Stimulated activated CD8-positive, alpha-beta memory T cell treated with anti-CD3 and anti-CD28 coated beads, Interleukin-7, amount 100 ng/mL, for 24 hours (primary cell): ENCODE results near the gene SYNDIG1.

Experiments used
- DNase-seq: peaks from one replicate; pipeline ENCODE4 v3.0.0-alpha.2; 2020; ENCODE audit warnings: low read depth

The SYNDIG1 gene

DNA sequence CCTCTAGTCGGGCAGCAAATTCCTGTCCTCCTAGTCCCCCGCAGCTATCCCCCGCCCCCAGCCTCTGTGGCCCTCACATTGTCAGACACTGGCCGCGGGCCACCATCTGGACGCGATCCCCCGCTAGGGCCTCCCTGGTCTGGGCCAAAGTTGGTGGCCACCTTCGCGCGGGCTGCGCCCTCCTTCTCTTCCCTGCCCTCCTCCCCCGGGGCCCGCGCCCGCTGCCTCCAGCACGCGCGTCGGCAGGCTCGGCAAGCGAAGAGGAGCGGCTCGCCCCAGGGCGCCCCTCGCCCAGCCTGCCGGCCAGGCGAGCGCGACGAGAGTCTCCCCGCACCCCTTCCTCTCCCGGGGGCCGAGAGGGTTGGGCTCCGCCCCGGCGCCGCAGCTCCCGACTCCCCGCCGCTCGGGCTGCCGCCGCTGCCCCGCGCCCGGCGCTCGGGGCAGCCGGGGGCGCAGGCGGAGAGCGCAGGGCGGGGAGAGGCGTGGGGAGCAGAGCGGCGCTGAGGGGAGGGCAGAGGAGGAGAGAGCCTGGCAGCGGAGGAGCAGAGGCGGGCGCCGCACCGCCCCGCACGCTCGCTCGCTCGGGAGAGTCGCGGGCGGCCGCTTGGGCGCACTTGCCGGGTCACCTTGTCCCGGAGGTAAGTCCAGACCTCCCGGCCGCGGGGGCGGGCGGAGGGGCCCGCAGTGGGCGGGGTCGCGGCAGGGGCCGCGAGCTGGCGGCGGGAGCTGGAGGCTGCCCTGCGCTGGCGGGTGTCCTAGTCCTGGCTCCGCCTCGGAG, at the start of gene SYNDIG1:
Gene SYNDIG1, plus strand, starts transcription at position 514 of the 778 bp plus-strand sequence. CDS start 73,469 bp downstream, outside the sequence.
- no peak for DNase-seq

DNA sequence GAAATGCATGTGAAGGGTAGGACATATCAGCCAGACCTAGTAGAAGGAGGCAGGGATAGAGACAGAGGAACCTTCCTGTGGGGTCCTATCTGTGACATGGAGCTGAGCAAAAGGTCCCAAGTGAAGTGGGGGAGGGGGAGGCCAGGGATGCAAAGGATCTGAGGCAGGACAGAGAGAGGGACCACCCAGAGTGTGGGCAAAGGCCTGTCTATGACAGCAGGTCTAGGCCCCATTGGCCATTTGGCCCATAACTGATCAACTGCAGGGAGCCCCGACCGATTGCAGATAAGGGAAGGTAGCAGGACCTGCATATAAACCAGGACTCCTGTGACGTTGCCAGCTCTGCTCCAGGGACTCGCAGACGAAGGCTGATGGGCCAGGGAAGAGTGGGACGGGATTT, 49.6 kb upstream of the SYNDIG1 start:
- DNase-seq: no peak

DNA sequence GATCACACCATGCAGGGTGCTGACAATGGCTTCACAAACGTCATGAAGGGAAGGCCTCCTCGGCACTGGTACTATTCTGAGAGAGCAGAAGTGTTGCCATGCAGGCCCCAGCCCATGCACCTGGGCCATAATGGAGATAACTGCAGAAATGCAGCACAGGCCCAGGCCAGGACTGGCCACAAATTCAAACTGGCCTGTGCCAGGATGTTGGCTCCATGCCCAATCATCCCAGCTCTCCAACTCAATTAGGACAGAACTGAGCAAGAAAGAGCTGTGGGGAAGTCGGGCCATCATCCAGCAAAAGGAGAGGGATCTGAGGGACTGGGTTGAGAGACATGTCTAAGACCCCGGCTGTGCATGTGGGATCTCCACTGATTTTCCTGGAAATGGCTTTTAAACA, 48.9 kb upstream of the SYNDIG1 start:
- DNase-seq: no peak

DNA sequence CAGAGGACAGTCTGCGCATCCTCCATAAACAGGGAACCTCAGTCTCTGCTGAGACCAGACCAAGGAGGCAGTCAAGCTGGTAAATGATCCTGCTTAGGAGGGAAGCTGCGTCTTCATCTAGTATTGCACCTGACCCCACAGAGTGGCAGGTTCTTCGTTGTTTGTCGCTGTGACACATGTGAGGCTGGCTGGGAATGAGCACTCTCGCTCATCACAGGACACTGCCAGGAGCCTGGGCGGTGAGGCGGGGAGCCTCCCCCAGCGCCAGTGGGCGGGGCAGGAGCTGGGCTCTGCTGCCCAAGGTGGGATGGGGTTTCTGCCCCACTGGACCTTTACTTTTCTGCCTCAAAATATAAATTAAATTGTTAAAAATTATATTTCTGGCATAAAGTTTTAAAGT, 48.4 kb upstream of the SYNDIG1 start:
- no peak for DNase-seq

DNA sequence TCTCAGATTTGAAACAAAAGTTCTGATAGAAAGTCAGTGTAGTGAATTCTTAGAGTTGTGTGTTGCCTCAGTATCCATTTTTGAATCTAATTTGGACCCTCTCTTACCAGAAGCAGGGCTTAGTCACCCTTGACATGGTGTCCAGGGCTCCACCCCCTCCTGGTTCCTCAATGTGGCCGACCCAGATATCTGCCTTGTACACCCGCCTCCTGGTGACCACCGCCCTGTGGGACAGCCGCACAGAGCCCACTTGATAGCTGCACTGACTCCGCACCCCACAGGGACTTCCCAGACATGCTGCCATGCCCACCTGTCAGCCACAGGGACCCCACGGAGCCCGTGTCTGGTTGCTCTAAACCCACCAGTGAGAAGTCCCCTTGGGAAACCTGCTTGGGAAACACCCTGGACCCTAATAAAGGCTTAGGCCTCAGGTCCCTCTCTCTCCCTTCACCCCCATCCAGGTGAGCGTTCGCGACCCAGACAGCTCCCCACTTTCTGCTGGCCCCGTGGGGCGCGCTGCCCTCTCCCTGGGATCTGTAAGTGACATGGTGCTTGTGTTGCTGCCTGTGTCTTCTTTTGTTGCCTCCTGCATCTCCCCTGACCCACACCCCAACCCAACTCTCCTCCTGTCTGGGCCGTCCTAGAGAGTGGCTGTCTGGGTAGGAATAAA, 47.2 kb upstream of the SYNDIG1 start:
- DNase-seq: no peak

DNA sequence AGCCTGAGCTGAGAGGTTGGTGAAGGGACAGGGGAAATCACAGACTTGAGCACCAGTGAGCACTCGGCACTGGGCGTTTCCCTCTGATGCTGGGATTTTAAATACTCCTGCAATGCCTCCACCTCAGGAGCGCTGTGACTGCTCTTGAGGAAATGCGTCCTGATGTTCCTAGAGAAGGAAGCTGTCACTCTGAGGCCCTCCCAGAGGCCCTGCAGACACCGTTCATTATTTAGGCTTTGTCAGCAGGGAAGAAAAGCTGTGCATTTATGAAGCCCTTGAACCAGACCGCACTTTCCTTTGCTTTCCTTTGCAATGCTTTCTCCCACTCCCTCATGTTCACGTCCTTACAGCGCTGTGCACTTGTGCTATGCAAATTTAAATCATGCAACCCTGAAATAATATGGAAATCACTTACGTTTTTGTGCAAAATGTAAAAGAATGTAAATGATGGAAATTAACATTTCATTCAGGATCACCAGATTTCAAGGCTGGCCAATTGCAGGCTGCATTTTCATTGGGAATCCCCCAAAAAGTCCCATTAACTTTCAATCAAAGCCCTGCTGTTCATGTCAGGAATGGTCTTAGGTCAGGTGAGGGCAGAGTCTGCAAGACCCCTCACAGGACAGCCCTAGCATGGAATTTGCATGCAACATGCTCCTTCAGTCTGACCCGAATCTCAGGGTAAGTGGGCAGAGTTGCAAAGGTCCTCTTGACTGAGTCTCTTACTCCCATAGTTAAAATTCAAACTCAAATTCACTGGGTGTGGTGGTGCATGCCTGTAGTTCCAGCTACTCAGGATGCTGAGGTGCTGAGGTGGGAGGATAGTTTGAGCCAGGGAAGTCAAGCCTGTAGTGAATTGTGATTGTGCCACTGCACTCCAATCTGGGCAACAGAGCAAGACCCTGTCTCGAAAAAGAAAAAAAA, 45.8 kb upstream of the SYNDIG1 start:
- no peak for DNase-seq

DNA sequence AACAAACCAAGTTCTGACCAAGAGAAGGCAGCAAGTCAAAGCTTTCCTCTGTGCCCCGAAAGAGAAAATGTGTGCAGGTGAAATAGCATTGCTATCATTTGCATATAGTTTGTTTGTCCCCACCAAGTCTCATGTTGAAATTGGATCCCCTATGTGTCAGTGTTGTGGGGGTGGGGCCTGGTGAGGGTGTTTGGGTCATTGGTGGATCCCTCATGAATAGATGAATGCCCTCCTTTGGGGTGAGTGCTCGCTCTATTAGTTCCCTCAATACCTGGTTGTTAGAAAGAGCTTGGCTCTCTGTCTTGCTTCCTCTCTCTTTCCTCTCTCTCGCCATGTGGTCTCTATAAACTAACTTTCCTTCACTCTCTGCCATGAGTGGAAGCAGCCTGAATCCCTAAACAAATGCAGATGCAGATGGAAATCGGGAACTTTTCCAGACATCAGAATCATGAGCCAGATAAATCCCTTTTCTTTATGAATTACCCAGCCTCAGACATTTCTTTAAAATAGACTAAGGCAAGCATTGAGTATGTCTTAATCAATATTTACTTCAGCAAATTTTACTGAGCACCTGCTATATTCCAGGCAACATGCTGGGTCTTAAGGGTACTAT, 43.8 kb upstream of the SYNDIG1 start:
- DNase-seq: no peak

DNA sequence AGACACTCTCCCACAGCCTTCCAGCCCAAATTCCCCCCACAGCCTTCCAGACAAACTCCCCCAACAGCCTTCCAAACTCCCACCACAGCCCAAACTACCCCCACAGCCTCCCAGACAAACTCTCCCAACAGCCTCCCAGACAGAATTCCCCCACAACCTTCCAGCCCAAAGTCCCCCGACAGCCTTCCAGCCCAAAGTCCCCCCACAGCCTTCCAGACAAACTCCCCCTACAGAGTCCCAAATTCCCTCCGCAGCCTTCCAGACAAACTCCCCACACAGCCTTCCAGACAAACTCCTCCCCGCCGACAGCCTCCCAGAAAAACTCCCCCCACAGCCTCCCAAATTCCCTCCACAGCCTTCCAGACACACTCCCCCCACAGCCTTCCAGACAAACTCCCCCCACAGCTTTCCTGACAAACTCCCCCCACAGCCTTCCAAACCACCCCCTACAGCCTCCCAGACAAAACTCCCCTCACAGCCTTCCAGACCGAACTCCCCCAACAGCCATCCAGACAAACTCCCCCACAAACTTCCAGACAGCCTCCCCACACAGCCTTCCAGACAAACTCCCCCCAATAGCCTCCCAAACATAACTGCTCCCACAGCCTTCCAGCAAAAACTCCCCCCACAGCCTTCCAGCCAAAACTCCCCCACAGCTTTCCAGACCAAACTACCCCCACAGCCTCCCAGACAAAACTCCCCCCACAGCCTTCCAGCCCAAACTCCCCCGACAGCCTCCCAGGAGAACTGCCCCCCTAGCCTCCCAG, 38.0 kb upstream of the SYNDIG1 start:
- DNase-seq: no peak

DNA sequence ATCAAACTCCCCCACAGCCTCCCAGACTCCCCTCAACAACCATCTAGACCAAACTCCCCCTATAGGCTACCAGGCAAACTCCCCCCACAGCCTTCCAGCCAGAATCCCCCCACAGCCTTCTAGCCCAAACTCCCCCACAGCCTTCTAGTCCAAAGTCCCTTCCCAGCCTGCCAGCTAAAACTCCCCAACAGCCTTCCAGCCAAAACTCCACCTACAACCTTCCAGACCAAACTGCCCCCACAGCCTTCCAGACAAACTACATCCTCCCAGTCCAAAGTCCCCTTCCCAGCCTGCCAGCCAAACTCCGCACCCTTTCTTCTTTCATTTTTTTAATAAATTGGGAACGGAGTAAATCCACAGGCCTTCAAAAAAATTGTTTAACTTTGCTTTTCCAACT, 37.4 kb upstream of the SYNDIG1 start:
- no peak for DNase-seq

DNA sequence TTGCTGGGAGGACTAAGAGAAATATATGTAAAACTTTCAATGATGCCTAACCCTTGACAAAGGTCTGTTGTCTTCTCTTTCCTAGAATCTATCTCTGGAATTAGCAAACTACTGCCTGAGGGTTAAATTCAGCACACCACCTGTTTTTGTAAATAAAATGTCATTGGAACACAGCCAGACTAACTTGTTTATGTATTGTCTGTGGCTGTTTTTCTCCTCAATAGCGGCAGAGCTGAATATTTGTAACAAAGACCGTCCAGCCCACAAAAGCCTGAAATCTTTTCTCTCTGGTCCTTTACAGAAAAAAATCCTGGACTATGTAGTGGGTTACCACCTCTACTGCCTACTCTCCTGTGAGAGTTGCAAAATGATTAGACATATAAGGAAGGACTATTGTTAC, 33.3 kb upstream of the SYNDIG1 start:
- DNase-seq: no peak

DNA sequence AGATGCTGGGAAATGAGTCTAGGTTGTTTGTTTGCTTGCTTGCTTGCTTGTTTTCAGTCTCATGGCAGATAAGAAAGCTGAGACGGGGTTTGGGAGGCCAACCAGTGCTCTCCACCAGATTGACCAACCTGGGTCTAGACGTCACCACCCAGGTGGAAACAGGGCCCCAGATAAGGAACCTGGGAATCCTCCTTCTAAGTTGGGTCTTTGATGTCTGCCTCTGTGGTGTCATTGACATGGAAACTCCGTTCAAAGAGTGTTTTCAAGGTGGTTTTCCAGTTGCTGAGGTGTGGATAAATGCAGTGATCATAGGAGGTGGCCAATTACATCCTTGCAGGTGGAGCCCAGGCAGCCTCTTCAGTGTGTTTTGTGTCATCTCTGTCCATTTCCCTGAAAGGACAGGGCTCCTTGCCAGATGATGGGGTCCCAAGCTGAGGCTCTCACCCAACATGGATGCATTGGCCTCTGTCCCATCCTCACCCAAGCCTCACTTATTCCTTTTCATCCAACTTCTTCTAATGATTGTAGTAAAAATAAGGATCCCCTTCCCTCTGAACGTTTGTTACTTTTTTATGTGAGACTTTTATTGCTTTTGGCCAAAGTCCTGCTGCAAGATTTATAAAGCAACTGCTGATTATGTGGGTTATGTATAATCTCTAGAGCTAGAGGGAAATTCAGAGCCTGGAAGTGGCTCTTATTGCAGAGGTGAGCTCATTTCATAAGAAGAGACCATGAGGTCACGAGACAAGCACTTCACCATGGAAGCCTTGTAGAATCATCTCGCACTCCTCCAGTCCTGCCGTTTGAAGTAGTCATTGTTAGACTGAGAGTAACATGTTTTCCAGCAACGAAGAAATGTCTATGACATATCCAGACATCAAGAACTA, 32.0 kb upstream of the SYNDIG1 start:
- DNase-seq: no peak

DNA sequence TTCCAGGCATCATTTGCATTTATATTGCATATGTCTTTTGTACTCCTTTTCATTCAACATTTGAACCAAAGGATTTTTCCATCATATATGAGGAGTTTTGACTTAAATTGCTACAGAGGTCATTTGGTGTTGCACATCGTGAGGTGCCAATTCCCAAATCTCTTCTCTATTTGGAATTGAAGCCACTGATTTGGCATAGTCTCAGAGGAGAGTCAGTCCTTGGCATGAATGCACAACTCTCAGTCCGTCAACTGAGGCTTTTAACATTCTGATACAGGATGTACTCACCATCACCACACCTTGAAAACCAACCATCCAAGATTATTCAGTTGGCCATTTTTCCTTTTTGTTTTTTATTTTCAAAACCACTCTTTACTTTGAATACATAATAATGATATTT, 31.1 kb upstream of the SYNDIG1 start:
- DNase-seq: no peak

DNA sequence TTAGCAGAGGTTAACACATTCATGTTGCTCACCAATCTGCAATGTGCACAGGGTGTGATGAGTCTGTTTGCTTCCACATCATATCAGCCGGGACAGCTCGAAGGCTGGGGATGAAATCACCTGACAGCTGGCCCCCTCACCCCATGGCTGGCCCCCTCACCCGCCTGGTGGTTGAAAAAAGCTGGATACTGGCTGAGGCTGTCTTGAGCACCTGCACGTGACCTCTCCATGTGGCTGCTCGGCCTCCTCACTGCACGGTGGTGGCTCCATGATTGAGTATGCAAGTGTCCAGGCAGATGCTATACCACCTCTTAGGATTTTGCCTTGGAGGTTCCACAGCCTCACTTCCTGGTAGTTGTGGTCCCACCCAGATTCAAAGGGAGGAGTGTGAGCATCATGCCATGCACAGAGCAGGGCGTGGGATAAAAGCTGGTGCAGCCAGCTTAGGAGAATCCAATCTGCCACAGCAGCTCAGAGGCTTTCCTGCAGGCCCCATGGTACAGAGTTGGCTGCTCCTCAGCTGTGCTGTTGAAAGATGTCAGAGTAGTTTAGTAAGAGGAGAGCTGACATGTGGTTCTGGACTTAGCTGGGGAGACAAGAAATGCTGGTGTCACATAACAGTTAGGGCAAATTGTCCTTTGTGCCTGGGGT, 29.6 kb upstream of the SYNDIG1 start:
- DNase-seq: no peak

DNA sequence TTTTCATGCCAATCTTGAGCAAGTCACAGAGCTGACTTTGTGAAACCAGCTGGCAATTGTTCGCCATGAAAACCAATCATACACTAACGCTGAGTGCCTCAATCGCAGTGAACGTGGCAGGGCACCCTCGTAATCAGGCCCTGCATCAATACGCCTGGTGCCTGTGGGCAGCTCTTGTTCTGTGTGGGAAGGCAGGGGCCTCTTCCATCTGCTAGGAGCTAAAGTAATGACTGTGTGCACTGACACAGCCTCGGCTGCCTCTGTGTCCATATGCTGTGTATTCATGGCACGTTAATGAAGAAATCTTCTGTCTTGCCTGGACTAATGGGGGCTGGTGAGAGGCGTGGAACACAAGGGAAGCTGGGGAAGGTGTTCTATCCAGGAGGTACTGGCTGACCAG, 27.8 kb upstream of the SYNDIG1 start:
- no peak for DNase-seq

DNA sequence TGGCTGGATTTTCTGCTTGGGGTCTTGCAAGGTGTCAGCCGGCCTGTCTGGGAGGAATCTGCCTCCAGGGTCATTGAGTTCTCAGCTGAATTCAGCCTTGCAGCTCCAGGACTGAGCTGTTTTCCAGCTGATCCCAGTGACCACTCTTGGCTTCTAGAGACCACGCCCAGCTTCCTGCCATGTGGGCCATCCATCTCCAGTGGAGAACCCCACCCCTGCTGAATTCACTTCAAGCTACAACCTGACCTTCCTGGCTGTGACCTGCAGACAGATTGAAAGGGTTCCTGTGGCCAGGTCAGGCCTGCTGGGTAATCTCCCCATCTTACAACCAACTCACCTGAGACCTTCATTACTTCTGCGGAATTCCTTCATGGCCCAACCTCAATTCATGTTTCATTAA, 26.5 kb upstream of the SYNDIG1 start:
- no peak for DNase-seq

DNA sequence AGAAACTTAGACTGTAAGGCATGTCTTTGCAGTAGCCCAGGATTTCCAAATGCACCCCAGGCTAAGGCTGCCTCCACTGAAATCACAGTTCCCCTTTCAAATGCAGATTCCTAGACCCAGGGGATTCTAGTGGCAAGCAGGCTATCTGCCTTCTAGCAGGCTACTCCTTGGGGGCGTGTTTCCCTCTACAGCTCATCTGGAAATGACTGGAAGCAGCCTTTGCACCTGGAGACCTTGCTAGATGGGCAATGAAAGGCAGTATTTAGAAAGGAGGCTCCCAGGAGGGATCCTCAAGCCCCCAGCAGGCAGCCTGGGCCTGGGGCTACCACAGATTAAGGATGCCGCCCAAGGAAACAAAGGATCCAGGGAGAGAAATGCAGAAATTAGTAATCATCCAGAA, 26.0 kb upstream of the SYNDIG1 start:
- DNase-seq: no peak

DNA sequence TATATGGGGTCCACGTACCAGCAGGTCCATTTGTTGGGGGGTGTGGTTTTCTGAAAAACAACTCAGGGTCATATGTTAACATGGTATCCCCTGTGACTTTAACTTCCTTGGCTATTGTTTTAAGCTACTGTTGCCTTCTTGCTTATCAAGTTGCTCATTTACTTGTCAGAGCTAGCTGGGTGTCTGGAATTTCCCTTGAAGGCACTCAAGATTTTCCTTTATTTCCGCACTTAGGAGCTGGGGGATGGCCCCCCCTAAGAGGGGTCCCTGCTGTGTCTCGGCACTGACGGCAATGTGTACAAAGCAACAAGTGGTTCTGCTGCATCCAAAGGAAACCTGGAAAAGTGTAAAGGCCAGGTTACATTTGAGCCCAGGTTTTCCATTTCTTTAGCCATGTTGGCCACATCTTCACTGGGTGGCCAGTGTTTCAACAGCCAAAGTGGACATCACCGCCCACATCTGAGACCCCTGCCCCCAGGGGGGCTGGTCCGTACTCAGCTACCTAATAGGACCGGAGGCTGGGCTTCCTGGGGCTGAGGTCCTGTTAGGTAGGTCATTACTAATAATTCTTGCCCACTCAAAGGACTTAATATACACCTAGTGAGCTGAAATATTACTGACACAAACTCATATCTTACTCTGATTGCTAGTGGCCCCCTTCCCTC, 24.8 kb upstream of the SYNDIG1 start:
- no peak for DNase-seq

DNA sequence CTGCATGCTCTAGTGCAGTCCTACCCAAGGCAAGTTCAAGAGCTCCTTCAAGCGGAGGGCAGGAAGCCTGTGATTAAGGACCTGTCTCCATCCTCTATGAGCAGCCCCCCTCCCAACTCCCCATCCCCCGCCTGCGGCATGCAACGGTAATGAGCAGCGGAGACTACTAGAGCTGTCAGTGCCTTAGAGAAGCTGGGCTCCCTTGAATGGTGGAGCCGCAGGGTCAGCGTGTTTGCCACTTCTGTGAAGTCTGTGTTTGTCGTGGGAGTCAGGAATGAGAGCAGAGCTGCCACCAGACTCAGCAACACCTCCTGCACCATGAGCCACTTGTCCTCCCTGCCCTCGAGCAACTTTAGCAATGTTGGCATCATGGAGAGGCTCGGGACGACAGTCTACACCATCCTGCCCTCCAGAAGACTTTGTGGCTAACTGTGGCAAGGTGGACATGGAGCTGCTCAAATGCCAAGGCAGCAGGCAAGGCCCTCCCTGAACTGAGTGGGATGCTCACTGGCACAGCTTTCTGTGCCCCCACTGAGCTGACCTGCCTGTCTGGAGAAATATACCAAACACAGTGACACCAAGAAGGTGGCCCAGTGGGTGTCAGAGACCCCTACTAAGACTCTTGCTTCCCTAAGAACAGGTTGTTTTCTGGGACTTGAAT, 23.8 kb upstream of the SYNDIG1 start:
- DNase-seq: no peak

DNA sequence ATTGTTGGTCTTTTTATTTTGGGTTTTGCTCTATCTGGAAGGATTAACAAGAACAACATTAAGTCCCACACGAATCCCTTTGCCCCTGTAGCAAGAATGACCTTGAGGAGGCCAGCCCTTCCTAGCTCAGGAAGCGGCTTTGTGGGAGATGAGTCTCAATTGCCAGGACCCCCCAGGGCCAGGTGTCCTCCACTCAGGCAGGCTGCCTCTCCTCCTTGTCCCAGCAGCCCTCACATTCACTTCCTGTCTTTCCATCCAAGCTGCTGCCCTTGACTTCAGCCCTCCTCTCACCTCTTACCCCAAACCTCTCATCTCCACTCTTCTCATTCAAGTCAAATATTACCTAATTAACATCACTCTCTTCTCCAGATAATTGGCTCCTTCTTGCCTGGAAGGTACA, 22.6 kb upstream of the SYNDIG1 start:
- no peak for DNase-seq
